ENCODE results near the gene BEST2. TPM values are rescaled to one million over a fixed set of nuclear protein-coding genes. Genes with fewer than 3 reads are reported as not detected.

Gene BEST2
- total and polyA plus RNA-seq, 2 of the 4 experiments (the other 2 are of a cell fraction): not detected

GRCh38 chr19:12797141-12797587, 45.6 kb downstream of the BEST2 start:
- H3K4me2 ChIP-seq (ENCODE audit: low read depth, low read length): no peak overlapping the region
- no TSS peak for BruUV-seq (replicated peaks)
- no peaks in the 10 kb centered on the region for H3K27me3 ChIP-seq (ENCODE audit: control insufficient read depth, insufficient read depth, low read length)
- no peak overlapping the region for H2BK120ac ChIP-seq (ENCODE audit: low read depth, low read length)
- 90% methylated on average over 2 of the region's 6 CpGs; no CpG with 5 or more reads in 1 of the 2 experiments for WGBS, 2 experiments (ENCODE audit: extremely low coverage in 2 of 2, insufficient read length in 1 of 2)
- H4K91ac ChIP-seq (ENCODE audit: insufficient read depth, low read depth, low read length): no peak overlapping the region
- H3K4ac ChIP-seq (ENCODE audit: low read depth, low read length): no peak overlapping the region
- no peak overlapping the region for H2AK9ac ChIP-seq (replicated peaks; ENCODE audit: low read depth, low read length, poor library complexity)
- H3K36me3 ChIP-seq (ENCODE audit: control insufficient read depth, insufficient read depth, low read length): peaks cover 9% of the 10 kb centered on the region
- in situ Hi-C loops (cut with MboI; ENCODE audit: low sequenced_read_pairs) (loop anchor here (25.0 kb wide), 1 partner anchor 1040 kb away; no protein-coding TSS in a partner anchor), dilution Hi-C loops (cut with HindIII; ENCODE audit: low sequenced_read_pairs, unreplicated experiment) (no loop called here), intact Hi-C loops (cut with micrococcal nuclease) (no loop called here)
- CTCF ChIA-PET: interaction anchor here (0.7 to 4.1 kb wide), 2 partner anchors 31 to 40 kb away, joined by 3 to 30 read pairs; no protein-coding TSS in a partner anchor
- ATAC-seq (ENCODE audit: low read depth) (no peak), DNase-seq (no peak)
- no peak overlapping the region for H3K18ac ChIP-seq (ENCODE audit: low read depth, low read length)
- no peak overlapping the region for H3K14ac ChIP-seq (replicated peaks; ENCODE audit: low read depth, low read length)
- H2BK5ac ChIP-seq (ENCODE audit: low read depth, low read length, poor library complexity, severe bottlenecking): no peak overlapping the region
- POLR2A ChIA-PET (ENCODE audit: unreplicated experiment): no interaction called here
- no peak overlapping the region for H3K27ac ChIP-seq (ENCODE audit: insufficient read depth, low read length)
- H2AK5ac ChIP-seq (ENCODE audit: low read depth, low read length): no peak overlapping the region
- no peak overlapping the region for H3K9ac ChIP-seq (ENCODE audit: low read depth, low read length)
- H4K20me1 ChIP-seq (ENCODE audit: insufficient read depth, low read length): peaks cover 12% of the 10 kb centered on the region
- H2BK20ac ChIP-seq (ENCODE audit: low read depth, low read length): no peak overlapping the region
- no peak for TF ChIP-seq RFX5 (IDR thresholded peaks at IDR 0.05; ENCODE audit: low read depth, low read length)
- TF ChIP-seq CTCF (conservative IDR thresholded peaks at IDR 0.05; ENCODE audit: low read depth, low read length): no peak
- TF ChIP-seq MAZ (IDR thresholded peaks at IDR 0.05; ENCODE audit: borderline replicate concordance, low read depth, low read length): no peak
- no peak for TF ChIP-seq USF2 (IDR thresholded peaks at IDR 0.05; ENCODE audit: low read depth, low read length)
- TF ChIP-seq NFE2L2 (IDR thresholded peaks at IDR 0.05; ENCODE audit: low read depth, low read length): no peak
- TF ChIP-seq ELK1 (IDR thresholded peaks at IDR 0.05; ENCODE audit: borderline replicate concordance, low read depth, low read length): no peak
- no peak for TF ChIP-seq RAD21 (IDR thresholded peaks at IDR 0.05; ENCODE audit: low read length)
- TF ChIP-seq RCOR1 (IDR thresholded peaks at IDR 0.05; ENCODE audit: insufficient replicate concordance, low read length): no peak
- TF ChIP-seq FOS (IDR thresholded peaks at IDR 0.05; ENCODE audit: low read depth, low read length): no peak
- TF ChIP-seq MXI1 (IDR thresholded peaks at IDR 0.05; ENCODE audit: borderline replicate concordance, low read depth, low read length): no peak
- no peak for TF ChIP-seq CHD1 (IDR thresholded peaks at IDR 0.05; ENCODE audit: low read depth, low read length)
- no peak for TF ChIP-seq POLR2A (IDR thresholded peaks at IDR 0.05; ENCODE audit: low read depth, low read length)
- no peak for TF ChIP-seq CEBPB (IDR thresholded peaks at IDR 0.05; ENCODE audit: low read depth, low read length)
- no peak for TF ChIP-seq SMC3 (IDR thresholded peaks at IDR 0.05; ENCODE audit: low read depth, low read length)
- no peak for TF ChIP-seq MAFK (IDR thresholded peaks at IDR 0.05; ENCODE audit: low read depth, low read length)
- no peak for TF ChIP-seq BHLHE40 (IDR thresholded peaks at IDR 0.05; ENCODE audit: low read depth, low read length)
- no peak overlapping the region for H3K56ac ChIP-seq (ENCODE audit: extremely low read depth, insufficient read depth, low read length)
- H4K5ac ChIP-seq (ENCODE audit: low read depth, low read length): no peak overlapping the region
- peaks cover 4 to 34% of the 10 kb centered on the region in 2 experiments; a peak in 3 of 4 replicates for H3K79me1 ChIP-seq (ENCODE audit: low read depth in 1 of 2, low read length in 2 of 2)
- no peaks in the 10 kb centered on the region for H3K9me1 ChIP-seq (ENCODE audit: insufficient read depth, low read length)
- no peak overlapping the region for H2AFZ ChIP-seq (replicated peaks; ENCODE audit: low read length, poor library complexity)
- no peak overlapping the region for H4K8ac ChIP-seq (ENCODE audit: low read depth in 2 of 2, low read length in 2 of 2)
- no peak overlapping the region for H2BK15ac ChIP-seq (ENCODE audit: low read depth, low read length)
- H3K9me3 ChIP-seq (ENCODE audit: control insufficient read depth, insufficient read depth, low read length): no peaks in the 10 kb centered on the region
- no peak overlapping the region for H3K4me3 ChIP-seq (ENCODE audit: insufficient read depth, low read depth, low read length)
- H3K23ac ChIP-seq (ENCODE audit: low read depth, low read length): no peak overlapping the region
- peaks cover 6% of the 10 kb centered on the region for H3K4me1 ChIP-seq (ENCODE audit: control insufficient read depth, insufficient read depth, low read length)
